Endometrial microvascular endothelial cells (primary cell): Measurements from ENCODE around the gene SLC18A2. TPM values are rescaled to one million over a fixed set of nuclear protein-coding genes. Genes with fewer than 3 reads are reported as not detected.
"Not testable (repeated sequence)": the region's sequence is repeated elsewhere in the genome, so short reads cannot be mapped to it uniquely, and the experiment has no call there.

Experiments used
- in situ Hi-C: cut with HindIII; loops from 2 replicates; pipeline ENCODE4 v1.10.0; 2017; ENCODE audit warnings: low sequenced_read_pairs, low pct_unique_long_range_greater_than_20kb; ENCODE audit errors: inconsistent ontology term
- total RNA-seq: library from RNA; depleted of rRNA; stranded (reverse); fragments of >200 nt; gene quantifications from one replicate; pipeline ENCODE4 v1.2.3, GENCODE V29; 2015; ENCODE audit errors: inconsistent ontology term

SLC18A2 gene
- total RNA-seq, 1 donor from 2014 or later = not detected

- in situ Hi-C loops = no loop called here
These were observed 18.4 kb downstream of the SLC18A2 start for GRCh38 chr10:117259279-117259678.

- in situ Hi-C loops = no loop called here
These were observed 19.2 kb downstream of the SLC18A2 start for GRCh38 chr10:117260084-117260483.

- in situ Hi-C loops = no loop called here
These were observed 20.6 kb downstream of the SLC18A2 start for GRCh38 chr10:117261501-117261900.

GRCh38 chr10:117262291-117262902, 21.5 kb downstream of the SLC18A2 start:
- in situ Hi-C loops = no loop called here

- in situ Hi-C loops = no loop called here
These were observed 22.0 kb downstream of the SLC18A2 start for GRCh38 chr10:117262903-117263293.

- in situ Hi-C loops = no loop called here
These were observed 23.9 kb downstream of the SLC18A2 start for GRCh38 chr10:117264782-117265181.

GRCh38 chr10:117266400-117266799, 25.5 kb downstream of the SLC18A2 start:
- in situ Hi-C loops = no loop called here

- in situ Hi-C loops = no loop called here
These were observed 25.9 kb downstream of the SLC18A2 start for GRCh38 chr10:117266812-117267211.

- in situ Hi-C loops = no loop called here
These were observed 27.3 kb downstream of the SLC18A2 start for GRCh38 chr10:117268258-117268657.

GRCh38 chr10:117268907-117269306, 28.0 kb downstream of the SLC18A2 start:
- in situ Hi-C loops = no loop called here

GRCh38 chr10:117271427-117271826, 30.5 kb downstream of the SLC18A2 start:
- in situ Hi-C loops = no loop called here

GRCh38 chr10:117272195-117273076, 31.5 kb downstream of the SLC18A2 start:
- in situ Hi-C loops = no loop called here

GRCh38 chr10:117273980-117274379, 33.1 kb downstream of the SLC18A2 start:
- in situ Hi-C loops = no loop called here

GRCh38 chr10:117274509-117274908, 33.6 kb downstream of the SLC18A2 start:
- in situ Hi-C loops = no loop called here

GRCh38 chr10:117275121-117275520, 34.2 kb downstream of the SLC18A2 start:
- in situ Hi-C loops = no loop called here

GRCh38 chr10:117277675-117278074, 36.8 kb downstream of the SLC18A2 start:
- in situ Hi-C loops = no loop called here

GRCh38 chr10:117284716-117285494, 44.0 kb downstream of the SLC18A2 start:
- in situ Hi-C loops = no loop called here

- in situ Hi-C loops = not testable (repeated sequence)
These were observed 50.0 kb downstream of the SLC18A2 start for GRCh38 chr10:117290872-117291271.

GRCh38 chr10:117294039-117294645, 53.2 kb downstream of the SLC18A2 start:
- in situ Hi-C loops = no loop called here
